ENCODE results near the gene DLEC1.

DLEC1 gene

DNA sequence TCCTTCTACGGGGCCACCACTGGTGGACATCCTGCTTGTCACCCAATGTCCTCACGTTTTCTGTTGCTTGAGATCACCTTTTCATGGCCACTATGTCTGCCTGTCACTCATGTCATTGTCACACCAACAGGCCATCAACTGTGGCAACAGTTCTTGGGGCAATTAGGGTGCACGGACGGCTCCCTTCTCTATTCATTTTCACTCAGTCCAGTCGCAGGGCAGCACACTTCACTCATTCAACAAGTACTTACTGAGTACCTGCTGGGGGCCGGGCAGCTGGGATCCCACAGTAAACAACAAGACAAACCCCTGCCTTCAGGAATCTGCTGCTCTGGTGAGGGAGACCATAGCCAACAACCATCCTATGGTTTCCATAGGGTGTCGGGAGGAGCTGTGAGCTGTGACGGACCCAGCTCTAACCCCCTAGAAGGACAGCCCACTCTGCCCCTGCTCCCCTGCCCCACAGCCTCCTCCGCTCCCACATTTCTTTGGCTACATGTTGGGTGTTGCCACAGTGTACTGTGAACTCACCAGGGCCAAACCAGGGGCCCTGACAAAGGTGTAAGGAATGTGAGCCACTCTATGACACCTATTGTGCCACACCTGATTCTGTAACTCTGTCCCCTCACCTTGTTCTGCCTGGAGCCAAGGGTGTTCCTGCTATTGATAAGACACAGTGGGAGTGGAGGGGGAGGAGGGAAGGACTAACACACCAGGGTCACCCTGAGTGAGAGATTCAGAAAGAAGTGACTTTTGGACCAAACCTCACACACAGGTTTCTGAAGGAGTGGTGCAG, 46.5 kb upstream of the DLEC1 start:
- no peak overlapping the region for H3K4me3 ChIP-seq (ENCODE audit: low read depth, low read length)
- TF ChIP-seq, protein P1, sequence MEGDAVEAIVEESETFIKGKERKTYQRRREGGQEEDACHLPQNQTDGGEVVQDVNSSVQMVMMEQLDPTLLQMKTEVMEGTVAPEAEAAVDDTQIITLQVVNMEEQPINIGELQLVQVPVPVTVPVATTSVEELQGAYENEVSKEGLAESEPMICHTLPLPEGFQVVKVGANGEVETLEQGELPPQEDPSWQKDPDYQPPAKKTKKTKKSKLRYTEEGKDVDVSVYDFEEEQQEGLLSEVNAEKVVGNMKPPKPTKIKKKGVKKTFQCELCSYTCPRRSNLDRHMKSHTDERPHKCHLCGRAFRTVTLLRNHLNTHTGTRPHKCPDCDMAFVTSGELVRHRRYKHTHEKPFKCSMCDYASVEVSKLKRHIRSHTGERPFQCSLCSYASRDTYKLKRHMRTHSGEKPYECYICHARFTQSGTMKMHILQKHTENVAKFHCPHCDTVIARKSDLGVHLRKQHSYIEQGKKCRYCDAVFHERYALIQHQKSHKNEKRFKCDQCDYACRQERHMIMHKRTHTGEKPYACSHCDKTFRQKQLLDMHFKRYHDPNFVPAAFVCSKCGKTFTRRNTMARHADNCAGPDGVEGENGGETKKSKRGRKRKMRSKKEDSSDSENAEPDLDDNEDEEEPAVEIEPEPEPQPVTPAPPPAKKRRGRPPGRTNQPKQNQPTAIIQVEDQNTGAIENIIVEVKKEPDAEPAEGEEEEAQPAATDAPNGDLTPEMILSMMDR (IDR thresholded peaks at IDR 0.05; ENCODE audit: insufficient read depth, low read depth, low read length, missing control alignments) = no peak
- DNase-seq (ENCODE audit: low read depth) = no peak

DNA sequence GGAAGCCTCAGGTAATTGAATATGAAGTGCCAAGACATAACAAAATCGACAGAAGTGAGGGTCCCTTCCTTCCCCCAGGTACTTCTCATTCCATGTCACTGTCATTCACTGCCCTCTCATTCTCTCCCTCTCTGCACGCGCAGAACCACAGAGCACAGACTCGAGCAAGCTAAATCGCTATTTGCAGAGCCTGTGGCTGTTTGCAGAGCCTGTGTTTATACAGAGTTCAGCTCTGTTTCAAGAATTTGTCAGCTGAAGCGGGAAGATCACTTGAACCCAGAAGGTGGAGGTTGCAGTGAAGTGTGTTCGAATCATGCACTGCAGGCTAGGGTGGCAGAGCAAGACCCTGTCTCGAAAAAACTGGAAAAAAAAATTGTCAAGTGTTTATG, 45.9 kb upstream of the DLEC1 start:
- TF ChIP-seq, protein P1 (IDR thresholded peaks at IDR 0.05; ENCODE audit: insufficient read depth, low read depth, low read length, missing control alignments) = no peak
- DNase-seq (ENCODE audit: low read depth) = no peak
- no peak overlapping the region for H3K4me3 ChIP-seq (ENCODE audit: low read depth, low read length)

DNA sequence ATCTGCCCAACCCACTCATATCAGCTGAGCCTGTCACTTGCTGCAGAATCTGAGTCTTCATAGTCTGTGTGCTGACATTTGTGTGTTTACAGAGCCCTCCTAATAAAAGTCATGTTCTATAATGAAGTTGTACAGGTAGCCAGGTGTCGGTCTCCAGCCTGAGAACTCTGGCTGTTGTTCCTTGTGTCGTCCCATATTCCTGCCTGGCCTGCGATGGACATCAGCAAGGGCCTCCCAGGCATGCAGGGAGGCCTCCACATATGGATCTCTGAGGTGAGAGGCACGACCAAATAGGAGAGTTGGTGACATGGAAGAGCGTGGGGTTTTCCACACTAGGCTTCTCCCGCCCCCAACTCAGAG, 45.6 kb upstream of the DLEC1 start:
- no peak for DNase-seq (ENCODE audit: low read depth)
- peak overlapping the region; percentile 74 for H3K4me3 ChIP-seq (ENCODE audit: low read depth, low read length)
- TF ChIP-seq, protein P1 (IDR thresholded peaks at IDR 0.05; ENCODE audit: insufficient read depth, low read depth, low read length, missing control alignments) = no peak

DNA sequence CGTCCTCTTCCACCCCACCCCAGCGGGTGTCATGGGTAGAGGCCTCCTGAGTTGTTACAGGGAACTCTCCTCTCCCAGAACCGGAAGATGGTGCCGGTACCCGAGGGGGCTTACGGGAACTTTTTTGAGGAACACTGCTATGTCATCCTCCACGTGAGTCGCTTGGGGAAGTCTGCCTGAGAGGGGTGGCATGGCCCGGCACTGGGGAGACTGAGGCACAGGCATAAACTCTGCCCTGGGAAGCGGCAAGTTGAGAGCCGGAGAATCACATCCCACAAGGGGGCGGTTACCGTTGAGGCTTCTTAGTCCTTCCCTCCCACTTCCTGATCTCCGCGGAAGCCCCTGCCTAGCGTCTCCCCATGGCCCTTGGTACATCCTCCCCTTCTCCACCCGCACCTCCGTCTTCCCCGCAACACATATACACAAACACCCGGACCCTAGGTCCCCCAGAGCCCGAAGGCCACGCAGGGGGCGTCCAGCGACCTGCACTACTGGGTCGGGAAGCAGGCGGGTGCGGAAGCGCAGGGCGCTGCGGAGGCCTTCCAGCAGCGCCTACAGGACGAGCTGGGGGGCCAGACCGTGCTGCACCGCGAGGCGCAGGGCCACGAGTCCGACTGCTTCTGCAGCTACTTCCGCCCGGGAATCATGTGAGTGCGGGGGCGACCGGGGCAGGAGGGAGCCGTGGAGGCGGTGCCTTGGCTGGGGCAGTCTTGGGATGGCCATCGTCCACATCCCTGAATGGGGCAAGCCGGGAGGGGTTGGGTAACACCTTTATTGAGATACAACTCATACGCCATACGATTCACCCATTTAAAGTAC, 45.0 kb upstream of the DLEC1 start:
- peak; percentile 90 for DNase-seq (ENCODE audit: low read depth)

DNA sequence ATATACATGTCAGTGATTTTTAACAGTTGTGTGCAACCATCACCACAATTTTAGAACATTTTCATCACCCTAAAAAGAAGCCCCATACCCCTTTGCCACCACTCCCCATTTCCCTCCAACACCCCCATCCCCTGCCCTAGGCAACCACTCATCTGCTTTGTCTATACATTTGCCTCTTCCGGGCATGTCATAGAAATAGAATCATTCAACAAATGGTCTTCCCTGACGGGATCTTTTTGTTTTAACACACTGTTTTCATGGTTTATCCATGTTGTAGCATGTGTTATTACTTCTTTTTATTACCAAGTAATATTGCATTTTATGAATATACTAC, 44.4 kb upstream of the DLEC1 start:
- peak overlapping the region; percentile 74 for H3K4me3 ChIP-seq (ENCODE audit: low read depth, low read length)
- no peak for DNase-seq (ENCODE audit: low read depth)
- TF ChIP-seq, protein P1 (IDR thresholded peaks at IDR 0.05; ENCODE audit: insufficient read depth, low read depth, low read length, missing control alignments) = no peak

More for the DNA sequence above, 45.0 kb upstream of the DLEC1 start:
- peak overlapping the region; percentile 74 for H3K4me3 ChIP-seq (ENCODE audit: low read depth, low read length)
- TF ChIP-seq, protein P1 (IDR thresholded peaks at IDR 0.05; ENCODE audit: insufficient read depth, low read depth, low read length, missing control alignments) = no peak

DNA sequence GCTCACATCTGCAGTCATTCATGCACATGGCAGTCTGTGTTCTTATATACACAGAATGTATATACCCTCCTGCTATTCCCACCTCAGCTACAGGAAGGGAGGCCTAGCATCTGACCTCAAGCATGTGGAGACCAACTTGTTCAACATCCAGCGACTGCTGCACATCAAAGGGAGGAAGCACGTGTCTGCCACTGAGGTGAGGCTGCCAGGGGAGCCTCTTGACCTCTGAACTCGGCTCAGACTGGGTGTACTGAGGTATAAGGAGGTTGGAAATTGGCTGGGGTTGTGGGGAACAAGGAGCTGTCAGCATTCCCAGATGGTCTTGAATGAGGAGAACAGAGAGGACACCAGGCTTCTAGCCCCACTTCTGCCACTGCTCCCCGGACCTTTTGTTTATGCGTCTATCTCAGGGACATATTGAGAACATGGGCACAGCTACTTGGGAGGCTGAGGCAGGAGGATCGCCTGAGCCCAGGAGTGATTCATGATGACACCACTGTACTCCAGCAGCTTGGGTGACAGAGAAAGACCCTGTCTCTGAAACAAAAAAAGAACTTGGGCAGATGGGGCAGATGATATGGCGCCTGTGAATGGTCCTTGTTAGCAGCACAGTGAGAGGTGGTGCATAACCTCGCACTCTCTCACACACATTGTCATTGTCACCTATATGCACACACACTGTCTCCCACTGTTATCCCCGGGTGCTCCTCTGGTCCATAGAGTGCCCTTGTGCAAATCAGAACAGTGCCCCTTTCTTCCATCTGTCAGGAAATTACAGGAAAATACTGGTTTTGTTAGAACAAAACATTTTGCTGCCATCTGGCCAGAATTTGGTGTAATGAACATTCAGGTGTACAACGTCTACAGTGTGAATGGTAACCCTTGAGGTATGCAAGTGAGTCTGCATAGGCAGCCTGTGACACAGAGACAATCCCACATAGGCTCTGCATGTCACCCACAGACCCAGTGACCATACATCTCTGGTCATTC, 43.1 kb upstream of the DLEC1 start:
- no peak for DNase-seq (ENCODE audit: low read depth)
- TF ChIP-seq, protein P1 (IDR thresholded peaks at IDR 0.05; ENCODE audit: insufficient read depth, low read depth, low read length, missing control alignments) = no peak
- H3K4me3 ChIP-seq (ENCODE audit: low read depth, low read length) = no peak overlapping the region
